Measurements from ENCODE around the gene MEGF10.

MEGF10 gene

DNA sequence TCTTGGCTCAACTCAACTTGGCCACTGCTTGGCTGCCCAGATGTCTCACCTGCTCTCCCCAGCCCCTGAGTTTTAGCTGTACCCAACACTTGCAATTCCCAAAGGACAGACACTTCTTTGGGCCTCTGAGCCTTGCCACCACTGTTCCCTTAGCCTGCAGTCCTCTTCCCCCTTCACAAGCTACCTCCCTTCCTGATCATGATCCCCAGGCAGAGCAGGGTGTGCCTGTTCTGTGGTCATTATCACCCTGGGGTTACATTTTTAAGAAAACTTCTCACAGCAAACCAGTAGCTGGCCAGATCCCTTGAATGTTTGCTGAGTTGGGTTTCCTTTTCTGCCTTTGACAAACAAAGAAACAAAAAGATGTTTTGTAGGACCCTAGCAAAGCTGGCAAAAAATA is 139.3 kb downstream of the MEGF10 start:
- TF ChIP-seq CTCF (IDR thresholded peaks at IDR 0.05; ENCODE audit: borderline replicate concordance, insufficient read depth, low read depth, low read length), result no peak
- no peak overlapping the region for H3K4me3 ChIP-seq (ENCODE audit: low read depth, low read length)

DNA sequence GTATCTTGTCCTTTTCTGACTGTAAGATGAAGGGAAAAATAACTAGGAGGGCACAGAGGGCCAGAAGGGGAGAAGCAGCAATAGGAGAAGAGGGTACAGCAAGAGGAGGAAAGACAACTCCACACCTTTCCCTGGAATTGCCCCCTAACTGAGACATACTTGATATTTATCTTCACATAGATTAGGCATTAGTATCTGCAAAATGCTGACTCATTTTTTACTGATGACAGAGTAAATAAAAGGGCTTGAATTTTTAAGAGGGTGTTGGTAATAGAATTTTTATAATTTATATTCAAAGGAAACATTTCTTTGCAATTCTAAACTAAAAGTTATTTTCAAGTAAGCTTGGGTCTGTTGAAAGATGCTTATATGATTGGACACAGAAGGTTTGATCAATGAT is 140.0 kb downstream of the MEGF10 start:
- H3K4me3 ChIP-seq (ENCODE audit: low read depth, low read length), result no peak overlapping the region

DNA sequence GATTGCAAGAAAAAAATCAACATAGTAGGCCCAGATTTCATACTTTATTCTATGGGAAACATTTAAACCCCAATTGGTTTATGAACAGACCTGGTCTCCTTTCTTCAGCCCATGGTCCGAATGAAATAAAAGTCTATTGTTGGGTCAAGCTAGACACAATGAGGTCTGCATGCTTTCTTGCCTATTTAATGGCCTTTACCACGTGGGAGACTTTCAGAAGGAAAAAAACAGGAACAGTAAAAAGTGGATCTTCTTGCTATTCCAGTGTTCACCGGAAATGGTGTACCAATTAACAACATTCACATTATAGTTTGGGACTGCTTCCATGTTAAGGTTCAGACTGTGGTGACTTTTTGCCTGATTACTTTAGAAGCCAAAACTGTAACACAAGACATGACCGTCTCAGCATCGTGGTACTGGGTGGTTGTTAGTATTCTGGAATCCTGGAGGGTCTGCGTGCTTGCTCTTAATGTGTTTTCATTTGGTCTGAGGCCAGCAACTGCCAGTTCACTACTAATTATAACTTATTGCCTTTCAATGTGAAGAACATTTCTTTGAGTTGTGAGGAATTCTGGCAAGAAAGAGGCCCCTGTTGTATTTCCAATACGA is 141.5 kb downstream of the MEGF10 start:
- H3K4me3 ChIP-seq (ENCODE audit: low read depth, low read length), result no peak overlapping the region
- TF ChIP-seq CTCF (IDR thresholded peaks at IDR 0.05; ENCODE audit: borderline replicate concordance, insufficient read depth, low read depth, low read length), result no peak

More for the DNA sequence above, 140.0 kb downstream of the MEGF10 start:
- no peak for TF ChIP-seq CTCF (IDR thresholded peaks at IDR 0.05; ENCODE audit: borderline replicate concordance, insufficient read depth, low read depth, low read length)

GRCh38 chr5:127433526-127433925 is 142.9 kb downstream of the MEGF10 start:
- TF ChIP-seq CTCF (IDR thresholded peaks at IDR 0.05; ENCODE audit: borderline replicate concordance, insufficient read depth, low read depth, low read length), result no peak
- no peak overlapping the region for H3K4me3 ChIP-seq (ENCODE audit: low read depth, low read length)

GRCh38 chr5:127434588-127434987 is 144.0 kb downstream of the MEGF10 start:
- TF ChIP-seq CTCF (IDR thresholded peaks at IDR 0.05; ENCODE audit: borderline replicate concordance, insufficient read depth, low read depth, low read length), result no peak
- no peak overlapping the region for H3K4me3 ChIP-seq (ENCODE audit: low read depth, low read length)

- no peak overlapping the region for H3K4me3 ChIP-seq (ENCODE audit: low read depth, low read length)
- TF ChIP-seq CTCF (IDR thresholded peaks at IDR 0.05; ENCODE audit: borderline replicate concordance, insufficient read depth, low read depth, low read length), result no peak
Measured at GRCh38 chr5:127435821-127436220, 145.2 kb downstream of the MEGF10 start.

DNA sequence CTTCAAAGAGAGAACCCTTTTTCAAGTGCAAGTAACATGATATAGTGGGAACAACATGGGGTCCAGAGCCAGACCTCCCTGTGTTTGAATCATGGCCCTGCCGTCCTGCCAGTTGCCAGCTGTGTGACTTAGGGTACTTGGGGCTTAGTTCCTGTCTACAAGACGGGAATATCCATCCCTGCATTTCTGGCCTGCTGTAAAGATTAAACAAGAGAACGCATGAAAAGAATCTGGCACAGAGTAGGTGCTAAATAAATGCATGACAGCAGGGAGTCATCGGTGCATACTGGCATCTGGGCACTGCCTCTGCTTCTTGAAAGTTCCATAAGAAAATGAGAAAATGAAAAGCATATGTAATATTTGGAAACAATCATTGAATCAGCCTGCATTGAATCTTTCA is 149.0 kb downstream of the MEGF10 start:
- H3K4me3 ChIP-seq (ENCODE audit: low read depth, low read length), result no peak overlapping the region
- no peak for TF ChIP-seq CTCF (IDR thresholded peaks at IDR 0.05; ENCODE audit: borderline replicate concordance, insufficient read depth, low read depth, low read length)

All from GM12875 (cell line).